GM12892 (cell line): ENCODE measurements around the gene DYRK1B.

ENCODE experiments used
- POLR2A ChIP-seq: IDR thresholded peaks from 2 replicates; pipeline ENCODE4 v1.6.1; 2011; ENCODE audit warnings: low read depth, low read length, control low read depth
- POLR2AphosphoS5 ChIP-seq: IDR thresholded peaks from 2 replicates; pipeline ENCODE4 v1.6.1; 2011; ENCODE audit warnings: low read depth, low read length, control low read depth
- TAF1 ChIP-seq: IDR thresholded peaks from 2 replicates; pipeline ENCODE4 v1.6.1; 2011; ENCODE audit warnings: low read depth, mild to moderate bottlenecking, control low read depth, low read length, borderline replicate concordance

- TF ChIP-seq TAF1 (no peak), POLR2AphosphoS5 (no peak), POLR2A (no peak)
Measured at GRCh38 chr19:39805104-39805503, 28.9 kb downstream of the DYRK1B start.
